HCT116 (cell line): ENCODE data around the gene PRR16. TPM values are rescaled to one million over a fixed set of nuclear protein-coding genes. Genes with fewer than 3 reads are reported as not detected.

Source experiments
- ATAC-seq: fragments of 200-7000 bp; cut with Tn5 transposase; 2 replicates; pipeline ENCODE4 v1.9.1; 2020; ENCODE audit warnings: mild to moderate bottlenecking, moderate library complexity
- BruUV-seq: library from RNA; stranded (reverse); fragments of 400-500 nt; replicated peaks from 2 replicates; lab custom pipeline; 2021; lab: Mats Ljungman, UMichigan
- CTCF ChIA-PET: fragments of 300-600 bp; sonication (Branson Sonifier 250); formaldehyde crosslinking; loops from one replicate; lab custom pipeline; 2021; ENCODE audit warnings: antibody characterized with exemption; lab: Charles Lee
- POLR2A ChIA-PET: fragments of 300-600, 350-600 bp; sonication (Branson Sonifier 250); formaldehyde crosslinking; loops from one replicate; lab custom pipeline; 2021; ENCODE audit warnings: antibody characterized with exemption; lab: Charles Lee
- RAD21 ChIA-PET, 2 experiments: fragments of 300-600 bp; sonication (Branson Sonifier 250); formaldehyde crosslinking; loops; one replicate each; lab custom pipeline; 2023; ENCODE audit warnings: low total read pairs in 2 of 2; ENCODE audit not compliant: uncharacterized antibody in 2 of 2, unreplicated experiment in 2 of 2, low non-redundant PET in 1 of 2; lab: Charles Lee
- DNase-seq: peaks from one replicate; pipeline ENCODE4 v3.0.0-alpha.2; 2010; ENCODE audit warnings: low read depth, low spot score
- H2AFZ ChIP-seq: fragments of 200-600 bp; shearing (Covaris generic), sonication (generic); 2 replicates; pipeline ENCODE4 v1.6.1; 2017; ENCODE audit warnings: low read depth, mixed run types, mixed read lengths, antibody characterized with exemption, low read length; ENCODE audit not compliant: poor library complexity, severe bottlenecking
- H3K27ac ChIP-seq: 2 replicates; pipeline ENCODE4 v1.5.1; 2012; ENCODE audit warnings: low read depth, low read length
- H3K27me3 ChIP-seq: fragments of 200-600 bp; sonication (generic); 2 replicates; pipeline ENCODE4 v1.6.1; 2016; ENCODE audit warnings: mixed run types, low read length, mixed read lengths; ENCODE audit not compliant: insufficient read depth
- H3K36me3 ChIP-seq, 2 experiments: fragments of 200-500 bp in 1 of 2; fragments of 200-600 bp in 1 of 2; sonication (Bioruptor generic) in 1 of 2; sonication (generic) in 1 of 2; 2 replicates each; pipeline versions ENCODE4 v1.5.1 to v1.6.1; 2014 to 2016; ENCODE audit warnings: low read length in 2 of 2, inconsistent platforms in 1 of 2, mixed read lengths in 1 of 2, mixed run types in 1 of 2; ENCODE audit not compliant: insufficient read depth in 2 of 2, control insufficient read depth in 1 of 2
- H3K4me1 ChIP-seq, 2 experiments: fragments of 200-600 bp in 1 of 2; sonication (generic) in 1 of 2; 2 replicates each; pipeline versions ENCODE4 v1.5.1 to v1.6.1; 2012 to 2017; ENCODE audit warnings: low read length in 2 of 2, inconsistent platforms in 1 of 2, mild to moderate bottlenecking in 1 of 2, mixed read lengths in 1 of 2, mixed run types in 1 of 2, moderate library complexity in 1 of 2; ENCODE audit not compliant: insufficient read depth in 2 of 2, control insufficient read depth in 1 of 2
- H3K4me2 ChIP-seq: fragments of 200-600 bp; sonication (generic); 2 replicates; pipeline ENCODE4 v1.6.1; 2017; ENCODE audit warnings: mixed run types, low read length, mixed read lengths
- H3K4me3 ChIP-seq, 2 experiments: fragments of 200-600 bp in 1 of 2; sonication (generic) in 1 of 2; replicated peaks in 1 of 2; 2 replicates each; pipeline ENCODE4 v1.5.1; 2011 to 2016; ENCODE audit warnings: low read length in 2 of 2, control low read depth in 1 of 2, low read depth in 1 of 2, mild to moderate bottlenecking in 1 of 2, mixed read lengths in 1 of 2, mixed run types in 1 of 2
- H3K79me2 ChIP-seq: fragments of 200-600 bp; sonication (generic); 2 replicates; pipeline ENCODE4 v1.6.1; 2017; ENCODE audit warnings: mild to moderate bottlenecking, mixed run types, low read length, moderate library complexity, mixed read lengths; ENCODE audit not compliant: insufficient read depth
- H3K9ac ChIP-seq: fragments of 200-600 bp; sonication (generic); 2 replicates; pipeline ENCODE4 v1.6.1; 2016; ENCODE audit warnings: low read length, mixed read lengths
- H3K9me2 ChIP-seq: fragments of 200-600 bp; sonication (generic), shearing (Covaris generic); 2 replicates; pipeline ENCODE4 v1.6.1; 2017; ENCODE audit warnings: mixed run types, mild to moderate bottlenecking, moderate library complexity; ENCODE audit not compliant: insufficient read depth
- H3K9me3 ChIP-seq, 2 experiments: fragments of 200-500 bp in 1 of 2; fragments of 200-600 bp in 1 of 2; sonication (Bioruptor generic) in 1 of 2; sonication (generic) in 1 of 2; 2 replicates each; pipeline ENCODE4 v1.6.1; 2014 to 2017; ENCODE audit warnings: low read length in 2 of 2, mixed read lengths in 2 of 2, inconsistent platforms in 1 of 2, low read depth in 1 of 2, mild to moderate bottlenecking in 1 of 2, mixed run types in 1 of 2, moderate library complexity in 1 of 2; ENCODE audit not compliant: control insufficient read depth in 1 of 2, insufficient read depth in 1 of 2
- H4K20me1 ChIP-seq: fragments of 200-600 bp; sonication (generic), shearing (Covaris generic); 2 replicates; pipeline ENCODE4 v1.6.1; 2017; ENCODE audit warnings: mixed run types, mild to moderate bottlenecking, moderate library complexity; ENCODE audit not compliant: insufficient read depth
- CBX3 ChIP-seq: IDR thresholded peaks from 2 replicates; pipeline ENCODE4 v1.6.1; 2012; ENCODE audit warnings: low read depth
- CEBPB ChIP-seq: IDR thresholded peaks from 2 replicates; pipeline ENCODE4 v1.6.1; 2012; ENCODE audit warnings: low read depth
- CTCF ChIP-seq, 3 experiments: fragments of 200-600 bp in 1 of 3; sonication (generic) in 1 of 3; IDR thresholded peaks in 2 of 3; conservative IDR thresholded peaks in 1 of 3; 2 replicates each; pipeline ENCODE4 v1.5.1; 2012 to 2017; ENCODE audit warnings: low read depth in 2 of 3, low read length in 2 of 3, antibody characterized with exemption in 1 of 3, borderline replicate concordance in 1 of 3, control low read depth in 1 of 3, mild to moderate bottlenecking in 1 of 3, mixed read lengths in 1 of 3, mixed run types in 1 of 3, moderate library complexity in 1 of 3; ENCODE audit not compliant: insufficient read depth in 1 of 3
- ELF1 ChIP-seq: IDR thresholded peaks from 2 replicates; pipeline ENCODE4 v1.6.1; 2012; ENCODE audit warnings: low read depth, borderline replicate concordance
- EZH2 ChIP-seq: fragments of 200-600 bp; sonication (generic); IDR thresholded peaks from 2 replicates; pipeline ENCODE4 v1.6.1; 2017; ENCODE audit warnings: antibody characterized with exemption, mixed run types
- FOSL1 ChIP-seq: IDR thresholded peaks from 2 replicates; pipeline ENCODE4 v1.6.1; 2012; ENCODE audit warnings: low read depth
- JUND ChIP-seq: IDR thresholded peaks from 2 replicates; pipeline ENCODE4 v1.6.1; 2012
- POLR2A ChIP-seq: IDR thresholded peaks from 2 replicates; pipeline ENCODE4 v1.7.0; 2011; ENCODE audit warnings: borderline replicate concordance; ENCODE audit not compliant: insufficient read depth, insufficient read length; ENCODE audit errors: extremely low read depth
- POLR2AphosphoS5 ChIP-seq: IDR thresholded peaks from 2 replicates; pipeline ENCODE4 v1.6.1; 2011; ENCODE audit warnings: mild to moderate bottlenecking, low read depth, low read length, moderate library complexity
- RAD21 ChIP-seq: IDR thresholded peaks from 2 replicates; pipeline ENCODE4 v1.6.1; 2012; ENCODE audit warnings: low read depth, mild to moderate bottlenecking
- SIN3A ChIP-seq: IDR thresholded peaks from 2 replicates; pipeline ENCODE4 v1.6.1; 2012; ENCODE audit warnings: low read depth
- SP1 ChIP-seq: IDR thresholded peaks from 2 replicates; pipeline ENCODE4 v1.6.1; 2012; ENCODE audit warnings: low read depth
- SRF ChIP-seq: IDR thresholded peaks from 2 replicates; pipeline ENCODE4 v1.6.1; 2012; ENCODE audit warnings: low read depth
- TCF7L2 ChIP-seq: IDR thresholded peaks from 2 replicates; pipeline ENCODE4 v1.7.0; 2011; ENCODE audit warnings: borderline replicate concordance, inconsistent platforms; ENCODE audit not compliant: insufficient read depth, insufficient read length; ENCODE audit errors: extremely low read depth
- ZFX ChIP-seq: fragments of 450-650 bp; IDR thresholded peaks from 2 replicates; pipeline ENCODE4 v1.6.1; 2017
- ZNF274 ChIP-seq: fragments of 200-500 bp; sonication (Bioruptor generic); IDR thresholded peaks from 2 replicates; pipeline ENCODE4 v1.6.1; 2014; ENCODE audit warnings: mild to moderate bottlenecking, low read depth, low read length, inconsistent platforms
- intact Hi-C: fragments of 100-400 bp; cut with micrococcal nuclease; formaldehyde crosslinking; loops from 2 replicates; pipeline ENCODE4 v1.10.0; 2022
- total RNA-seq: library from RNA; stranded (reverse); gene quantifications from one replicate; pipeline ENCODE4 v1.2.1, GENCODE V29; 2021; ENCODE audit not compliant: unreplicated experiment
- TF ChIP-seq, protein P1 (sequence below): IDR thresholded peaks from 2 replicates; pipeline ENCODE4 v1.6.1; 2012
- TF ChIP-seq, protein P2 (sequence below): IDR thresholded peaks from 2 replicates; pipeline ENCODE4 v1.6.1; 2011; ENCODE audit warnings: mild to moderate bottlenecking, low read length, moderate library complexity; ENCODE audit not compliant: insufficient replicate concordance; ENCODE audit errors: extremely low read depth
- TF ChIP-seq, protein P3 (sequence below): IDR thresholded peaks from 2 replicates; pipeline ENCODE4 v1.6.1; 2012; ENCODE audit warnings: low read depth

The PRR16 gene
- total RNA-seq, 1 experiment from 2014 or later = 0.42 TPM

GRCh38 chr5:120419127-120419526 lies 45.0 kb upstream of the PRR16 start:
- intact Hi-C loops = no loop called here
- no TSS peak for BruUV-seq
- Histone ChIP-seq H3K9ac (no peak overlapping the region), H3K4me3 (no peak overlapping the region), H3K4me2 (no peak overlapping the region), H3K27ac (no peak overlapping the region), H3K27me3 (no peaks in the 10 kb centered on the region), H3K9me2 (no peaks in the 10 kb centered on the region), H3K9me3 (no peaks in the 10 kb centered on the region), H4K20me1 (no peaks in the 10 kb centered on the region; the same call in 1 of the 2 replicates), H3K36me3 (no peaks in the 10 kb centered on the region), H3K4me1 (no peaks in the 10 kb centered on the region), H3K79me2 (no peaks in the 10 kb centered on the region), H2AFZ (no peak overlapping the region)
- ChIA-PET RAD21 (no interaction called here), POLR2A (no interaction called here), CTCF (no interaction called here)
- no peak for TF ChIP-seq CBX3
- no peak for TF ChIP-seq ZNF274
- TF ChIP-seq ZFX = no peak
- no peak for TF ChIP-seq POLR2A
- TF ChIP-seq SIN3A = no peak
- no peak for TF ChIP-seq POLR2AphosphoS5
- no peak for TF ChIP-seq JUND
- TF ChIP-seq RAD21 = no peak
- TF ChIP-seq, protein P1, sequence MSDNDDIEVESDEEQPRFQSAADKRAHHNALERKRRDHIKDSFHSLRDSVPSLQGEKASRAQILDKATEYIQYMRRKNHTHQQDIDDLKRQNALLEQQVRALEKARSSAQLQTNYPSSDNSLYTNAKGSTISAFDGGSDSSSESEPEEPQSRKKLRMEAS = no peak
- TF ChIP-seq SP1 = no peak
- TF ChIP-seq TCF7L2 = no peak
- TF ChIP-seq ELF1 = no peak
- no peak for TF ChIP-seq SRF
- TF ChIP-seq CTCF (IDR thresholded peaks at IDR 0.05 in 2 of 3, conservative IDR thresholded peaks at IDR 0.05 in 1 of 3; ENCODE audit: borderline replicate concordance in 1 of 3, insufficient read depth in 1 of 3, low read depth in 2 of 3, low read length in 2 of 3) = no peak
- no peak for TF ChIP-seq EZH2
- TF ChIP-seq, protein P2, sequence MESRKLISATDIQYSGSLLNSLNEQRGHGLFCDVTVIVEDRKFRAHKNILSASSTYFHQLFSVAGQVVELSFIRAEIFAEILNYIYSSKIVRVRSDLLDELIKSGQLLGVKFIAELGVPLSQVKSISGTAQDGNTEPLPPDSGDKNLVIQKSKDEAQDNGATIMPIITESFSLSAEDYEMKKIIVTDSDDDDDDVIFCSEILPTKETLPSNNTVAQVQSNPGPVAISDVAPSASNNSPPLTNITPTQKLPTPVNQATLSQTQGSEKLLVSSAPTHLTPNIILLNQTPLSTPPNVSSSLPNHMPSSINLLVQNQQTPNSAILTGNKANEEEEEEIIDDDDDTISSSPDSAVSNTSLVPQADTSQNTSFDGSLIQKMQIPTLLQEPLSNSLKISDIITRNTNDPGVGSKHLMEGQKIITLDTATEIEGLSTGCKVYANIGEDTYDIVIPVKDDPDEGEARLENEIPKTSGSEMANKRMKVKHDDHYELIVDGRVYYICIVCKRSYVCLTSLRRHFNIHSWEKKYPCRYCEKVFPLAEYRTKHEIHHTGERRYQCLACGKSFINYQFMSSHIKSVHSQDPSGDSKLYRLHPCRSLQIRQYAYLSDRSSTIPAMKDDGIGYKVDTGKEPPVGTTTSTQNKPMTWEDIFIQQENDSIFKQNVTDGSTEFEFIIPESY = no peak
- no peak for TF ChIP-seq CEBPB
- TF ChIP-seq, protein P3, sequence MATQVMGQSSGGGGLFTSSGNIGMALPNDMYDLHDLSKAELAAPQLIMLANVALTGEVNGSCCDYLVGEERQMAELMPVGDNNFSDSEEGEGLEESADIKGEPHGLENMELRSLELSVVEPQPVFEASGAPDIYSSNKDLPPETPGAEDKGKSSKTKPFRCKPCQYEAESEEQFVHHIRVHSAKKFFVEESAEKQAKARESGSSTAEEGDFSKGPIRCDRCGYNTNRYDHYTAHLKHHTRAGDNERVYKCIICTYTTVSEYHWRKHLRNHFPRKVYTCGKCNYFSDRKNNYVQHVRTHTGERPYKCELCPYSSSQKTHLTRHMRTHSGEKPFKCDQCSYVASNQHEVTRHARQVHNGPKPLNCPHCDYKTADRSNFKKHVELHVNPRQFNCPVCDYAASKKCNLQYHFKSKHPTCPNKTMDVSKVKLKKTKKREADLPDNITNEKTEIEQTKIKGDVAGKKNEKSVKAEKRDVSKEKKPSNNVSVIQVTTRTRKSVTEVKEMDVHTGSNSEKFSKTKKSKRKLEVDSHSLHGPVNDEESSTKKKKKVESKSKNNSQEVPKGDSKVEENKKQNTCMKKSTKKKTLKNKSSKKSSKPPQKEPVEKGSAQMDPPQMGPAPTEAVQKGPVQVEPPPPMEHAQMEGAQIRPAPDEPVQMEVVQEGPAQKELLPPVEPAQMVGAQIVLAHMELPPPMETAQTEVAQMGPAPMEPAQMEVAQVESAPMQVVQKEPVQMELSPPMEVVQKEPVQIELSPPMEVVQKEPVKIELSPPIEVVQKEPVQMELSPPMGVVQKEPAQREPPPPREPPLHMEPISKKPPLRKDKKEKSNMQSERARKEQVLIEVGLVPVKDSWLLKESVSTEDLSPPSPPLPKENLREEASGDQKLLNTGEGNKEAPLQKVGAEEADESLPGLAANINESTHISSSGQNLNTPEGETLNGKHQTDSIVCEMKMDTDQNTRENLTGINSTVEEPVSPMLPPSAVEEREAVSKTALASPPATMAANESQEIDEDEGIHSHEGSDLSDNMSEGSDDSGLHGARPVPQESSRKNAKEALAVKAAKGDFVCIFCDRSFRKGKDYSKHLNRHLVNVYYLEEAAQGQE = no peak
- TF ChIP-seq FOSL1 = no peak
- DNase-seq (no peak), ATAC-seq (no peak)
